ENCODE results near the gene FAM9A.
A peak's percentile ranks its signal among the peaks of the same experiment; 100 is the strongest.
"Not testable (repeated sequence)": the region's sequence is repeated elsewhere in the genome, so short reads cannot be mapped to it uniquely, and the experiment has no call there.

FAM9A gene

DNA sequence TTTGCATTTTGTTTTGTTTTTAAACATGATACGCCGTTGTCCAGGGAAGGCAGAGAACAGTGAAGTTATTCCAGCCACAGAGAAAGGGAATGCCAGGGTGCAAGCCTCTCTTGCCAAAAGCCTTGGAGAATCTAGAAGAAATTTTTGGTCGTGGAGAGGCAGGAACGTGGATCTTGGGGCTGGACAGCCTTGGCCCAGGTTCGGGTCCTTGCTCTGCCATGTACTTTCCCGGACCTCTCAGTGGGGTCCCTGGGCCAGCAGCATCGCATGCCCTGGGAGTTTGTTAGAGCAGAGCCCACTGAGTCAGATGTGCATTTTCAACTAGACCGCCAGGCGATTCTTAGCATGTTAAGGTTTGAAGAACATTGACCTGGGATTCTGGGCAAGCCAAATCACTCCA is 18.6 kb downstream of the FAM9A start:
- no peak for FAIRE-seq
- TF ChIP-seq POLR2A (IDR thresholded peaks at IDR 0.05; ENCODE audit: low read depth, low read length) (no peak), POLR2AphosphoS5 (IDR thresholded peaks at IDR 0.05; ENCODE audit: low read depth, low read length) (no peak), TAF1 (IDR thresholded peaks at IDR 0.05; ENCODE audit: low read depth, low read length) (no peak), SPI1 (IDR thresholded peaks at IDR 0.05; ENCODE audit: low read depth, low read length) (no peak), POU2F2 (IDR thresholded peaks at IDR 0.05; ENCODE audit: low read depth, low read length) (no peak), PAX5 (IDR thresholded peaks at IDR 0.05; ENCODE audit: insufficient read depth, low read length, severe bottlenecking) (no peak)
- no peak for DNase-seq (ENCODE audit: insufficient read length, low spot score)

- FAIRE-seq; DNase-seq (ENCODE audit: insufficient read length, low spot score): not testable (repeated sequence)
These were observed 19.3 kb downstream of the FAM9A start for GRCh38 chrX:8781921-8782320.

GRCh38 chrX:8773117-8773516 is 28.1 kb downstream of the FAM9A start:
- TF ChIP-seq TAF1 (IDR thresholded peaks at IDR 0.05; ENCODE audit: low read depth, low read length) (no peak), POLR2A (IDR thresholded peaks at IDR 0.05; ENCODE audit: low read depth, low read length) (no peak), SPI1 (IDR thresholded peaks at IDR 0.05; ENCODE audit: low read depth, low read length) (no peak), POU2F2 (IDR thresholded peaks at IDR 0.05; ENCODE audit: low read depth, low read length) (no peak), POLR2AphosphoS5 (IDR thresholded peaks at IDR 0.05; ENCODE audit: low read depth, low read length) (no peak), PAX5 (IDR thresholded peaks at IDR 0.05; ENCODE audit: insufficient read depth, low read length, severe bottlenecking) (no peak)
- no peak for FAIRE-seq
- no peak for DNase-seq (ENCODE audit: insufficient read length, low spot score)

- TF ChIP-seq TAF1 (IDR thresholded peaks at IDR 0.05; ENCODE audit: low read depth, low read length), result no peak
- no peak for TF ChIP-seq SPI1 (IDR thresholded peaks at IDR 0.05; ENCODE audit: low read depth, low read length)
- no peak for TF ChIP-seq PAX5 (IDR thresholded peaks at IDR 0.05; ENCODE audit: insufficient read depth, low read length, severe bottlenecking)
- TF ChIP-seq POU2F2 (IDR thresholded peaks at IDR 0.05; ENCODE audit: low read depth, low read length), result no peak
- TF ChIP-seq POLR2A (IDR thresholded peaks at IDR 0.05; ENCODE audit: low read depth, low read length), result no peak
- no peak for TF ChIP-seq POLR2AphosphoS5 (IDR thresholded peaks at IDR 0.05; ENCODE audit: low read depth, low read length)
- DNase-seq (ENCODE audit: insufficient read length, low spot score) (no peak), FAIRE-seq (peak; percentile 48)
These were observed 41.2 kb downstream of the FAM9A start for GRCh38 chrX:8760021-8760420.

DNA sequence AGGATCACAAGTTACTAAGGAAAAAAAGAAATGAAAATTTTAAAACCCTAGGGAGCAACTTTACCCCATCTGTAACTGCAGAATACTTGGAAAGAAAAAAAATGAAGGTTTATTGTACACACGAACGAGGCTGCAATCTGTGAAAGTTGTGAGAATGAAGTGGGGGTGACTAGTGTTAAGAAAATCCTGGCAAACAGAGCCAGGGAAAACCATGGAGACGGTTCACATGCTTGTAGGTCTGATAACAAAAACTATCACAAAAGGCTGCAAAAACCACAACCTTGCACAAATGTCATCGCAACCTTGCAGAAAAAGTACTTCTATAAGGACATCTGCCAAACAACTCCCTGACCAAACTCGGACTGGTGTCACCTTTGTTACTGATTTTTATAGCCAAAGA is 42.5 kb downstream of the FAM9A start:
- FAIRE-seq; DNase-seq (ENCODE audit: insufficient read length, low spot score): not testable (repeated sequence)

GRCh38 chrX:8757609-8758389 is 43.4 kb downstream of the FAM9A start:
- not testable (repeated sequence) for DNase-seq (ENCODE audit: insufficient read length, low spot score)
- peak; percentile 95 for FAIRE-seq

- DNase-seq (ENCODE audit: insufficient read length, low spot score), result no peak
- FAIRE-seq, result no peak
- TF ChIP-seq POU2F2 (IDR thresholded peaks at IDR 0.05; ENCODE audit: low read depth, low read length), result no peak
- TF ChIP-seq POLR2AphosphoS5 (IDR thresholded peaks at IDR 0.05; ENCODE audit: low read depth, low read length), result no peak
- TF ChIP-seq SPI1 (IDR thresholded peaks at IDR 0.05; ENCODE audit: low read depth, low read length), result no peak
These were observed 45.4 kb downstream of the FAM9A start for GRCh38 chrX:8755813-8756212.

DNA sequence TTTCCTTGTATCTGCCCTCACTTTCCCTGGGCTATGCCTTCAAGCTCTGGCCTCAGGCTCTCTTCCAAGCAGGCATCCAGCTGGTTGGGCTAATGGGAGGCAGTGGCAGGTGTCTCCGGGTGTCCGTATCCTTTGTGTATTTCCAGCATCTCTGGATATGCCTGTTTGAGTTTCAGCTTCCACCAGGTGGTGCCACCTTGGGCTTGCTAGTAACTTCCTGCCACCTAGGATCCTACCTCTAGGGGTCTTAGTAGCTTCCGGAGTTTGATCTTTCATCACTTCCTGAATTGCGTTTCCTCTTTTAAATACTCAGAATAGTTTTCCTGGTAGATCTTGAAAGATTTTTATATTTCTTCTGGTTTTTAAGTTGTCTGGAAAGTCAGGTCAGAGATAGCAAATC is 46.1 kb downstream of the FAM9A start:
- FAIRE-seq (no peak), DNase-seq (ENCODE audit: insufficient read length, low spot score) (no peak)
- TF ChIP-seq POLR2A (IDR thresholded peaks at IDR 0.05; ENCODE audit: low read depth, low read length) (no peak), POU2F2 (IDR thresholded peaks at IDR 0.05; ENCODE audit: low read depth, low read length) (no peak), POLR2AphosphoS5 (IDR thresholded peaks at IDR 0.05; ENCODE audit: low read depth, low read length) (no peak)

GRCh38 chrX:8749697-8750096 is 51.5 kb downstream of the FAM9A start:
- no peak for FAIRE-seq

GRCh38 chrX:8748855-8749254 is 52.3 kb downstream of the FAM9A start:
- FAIRE-seq (no peak), DNase-seq (ENCODE audit: insufficient read length, low spot score) (no peak)
- TF ChIP-seq POU2F2 (IDR thresholded peaks at IDR 0.05; ENCODE audit: low read depth, low read length) (no peak), TAF1 (IDR thresholded peaks at IDR 0.05; ENCODE audit: low read depth, low read length) (no peak), POLR2AphosphoS5 (IDR thresholded peaks at IDR 0.05; ENCODE audit: low read depth, low read length) (no peak), POLR2A (IDR thresholded peaks at IDR 0.05; ENCODE audit: low read depth, low read length) (no peak), SPI1 (IDR thresholded peaks at IDR 0.05; ENCODE audit: low read depth, low read length) (no peak), PAX5 (IDR thresholded peaks at IDR 0.05; ENCODE audit: insufficient read depth, low read length, severe bottlenecking) (no peak)

More at GRCh38 chrX:8749697-8750096, 51.5 kb downstream of the FAM9A start:
- no peak for TF ChIP-seq POLR2A (IDR thresholded peaks at IDR 0.05; ENCODE audit: low read depth, low read length)
- no peak for TF ChIP-seq TAF1 (IDR thresholded peaks at IDR 0.05; ENCODE audit: low read depth, low read length)
- no peak for TF ChIP-seq POLR2AphosphoS5 (IDR thresholded peaks at IDR 0.05; ENCODE audit: low read depth, low read length)
- TF ChIP-seq PAX5 (IDR thresholded peaks at IDR 0.05; ENCODE audit: insufficient read depth, low read length, severe bottlenecking), result no peak
- no peak for TF ChIP-seq SPI1 (IDR thresholded peaks at IDR 0.05; ENCODE audit: low read depth, low read length)
- no peak for TF ChIP-seq POU2F2 (IDR thresholded peaks at IDR 0.05; ENCODE audit: low read depth, low read length)
- no peak for DNase-seq (ENCODE audit: insufficient read length, low spot score)

DNA sequence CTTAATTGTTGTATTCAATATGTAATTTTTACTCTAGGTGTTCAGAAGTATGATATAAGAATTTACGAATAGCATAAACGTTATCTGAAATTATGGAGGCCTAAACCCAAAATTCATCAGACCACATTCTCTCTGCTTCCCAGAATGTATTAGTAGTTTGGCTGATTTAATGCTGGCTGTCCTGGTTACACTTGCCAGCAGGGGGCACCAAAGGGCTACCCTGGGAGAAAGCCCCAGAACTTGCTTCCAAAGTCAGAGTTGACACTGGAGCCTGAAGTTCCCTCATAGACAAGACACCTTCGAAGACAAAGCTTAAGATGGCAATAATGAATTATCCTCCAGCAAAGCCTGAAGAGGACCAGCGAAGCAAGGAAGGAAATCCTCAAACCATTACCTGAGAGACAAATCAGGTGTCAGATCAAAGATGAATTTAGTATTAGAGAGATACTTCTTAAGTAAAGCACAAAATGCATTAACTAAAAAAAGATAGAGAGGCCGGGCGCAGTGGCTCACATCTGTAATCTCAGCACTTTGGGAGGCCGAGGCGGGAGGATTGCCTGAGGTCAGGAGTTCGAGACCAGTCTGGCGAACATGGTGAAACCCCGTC is 58.0 kb downstream of the FAM9A start:
- FAIRE-seq (no peak), DNase-seq (ENCODE audit: insufficient read length, low spot score) (no peak)
- TF ChIP-seq POLR2A (IDR thresholded peaks at IDR 0.05; ENCODE audit: low read depth, low read length) (no peak), SPI1 (IDR thresholded peaks at IDR 0.05; ENCODE audit: low read depth, low read length) (no peak), POU2F2 (IDR thresholded peaks at IDR 0.05; ENCODE audit: low read depth, low read length) (no peak), TAF1 (IDR thresholded peaks at IDR 0.05; ENCODE audit: low read depth, low read length) (no peak), POLR2AphosphoS5 (IDR thresholded peaks at IDR 0.05; ENCODE audit: low read depth, low read length) (no peak), PAX5 (IDR thresholded peaks at IDR 0.05; ENCODE audit: insufficient read depth, low read length, severe bottlenecking) (no peak)

Measured in GM12891 (cell line).